ENCODE data around the gene MDM1. TPM values are rescaled to one million over a fixed set of nuclear protein-coding genes. Genes with fewer than 3 reads are reported as not detected.

Gene MDM1
- polyA plus RNA-seq (ENCODE audit: insufficient read length): 13.1 TPM

DNA sequence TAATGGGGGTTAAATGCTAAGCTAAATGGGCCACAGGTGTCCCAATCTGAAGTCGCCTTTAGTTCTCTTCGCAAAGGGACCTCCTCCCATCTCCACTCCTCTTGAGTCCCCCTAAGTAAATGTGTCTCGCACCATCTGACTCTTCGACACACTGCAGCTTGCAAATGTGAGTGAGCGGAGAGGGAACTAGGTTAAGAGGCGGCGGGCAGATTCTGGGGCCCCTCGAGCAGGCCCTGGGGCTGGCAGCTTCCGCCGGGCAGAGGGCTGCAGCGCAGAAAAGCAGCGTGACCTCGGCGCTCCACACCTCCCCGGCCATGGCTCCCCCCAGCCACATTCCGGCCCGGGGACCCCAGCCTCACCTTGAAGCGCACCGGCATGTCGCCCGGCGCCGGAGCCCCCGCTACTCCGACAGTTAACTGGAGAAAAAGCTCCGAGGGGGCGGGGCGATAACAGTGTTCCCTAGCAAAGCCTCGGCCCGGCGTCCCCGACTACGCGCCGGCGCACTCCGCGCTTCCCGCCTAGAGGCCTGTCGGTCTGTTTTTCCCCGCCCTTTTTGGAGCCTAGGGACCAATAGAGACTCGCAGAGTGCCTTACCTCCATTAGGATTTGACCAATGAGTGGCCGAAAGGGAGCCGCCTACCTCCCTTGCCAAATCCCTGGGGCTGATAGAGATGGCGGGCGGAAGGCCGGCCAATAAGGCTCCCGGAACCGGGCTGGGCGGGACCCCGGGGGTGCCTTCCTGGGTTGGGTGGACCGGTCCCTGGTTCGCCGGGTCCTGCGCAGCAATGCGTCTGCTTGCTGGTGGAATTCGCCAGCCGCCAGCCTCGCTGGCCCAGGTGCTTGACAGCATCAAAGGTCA lies at the start of gene MDM1:
Gene MDM1, minus strand, starts transcription at position 494 of the 859 bp plus-strand sequence. Its CDS starts 117 bp downstream, at position 377.
- peak; percentile 99 for DNase-seq

DNA sequence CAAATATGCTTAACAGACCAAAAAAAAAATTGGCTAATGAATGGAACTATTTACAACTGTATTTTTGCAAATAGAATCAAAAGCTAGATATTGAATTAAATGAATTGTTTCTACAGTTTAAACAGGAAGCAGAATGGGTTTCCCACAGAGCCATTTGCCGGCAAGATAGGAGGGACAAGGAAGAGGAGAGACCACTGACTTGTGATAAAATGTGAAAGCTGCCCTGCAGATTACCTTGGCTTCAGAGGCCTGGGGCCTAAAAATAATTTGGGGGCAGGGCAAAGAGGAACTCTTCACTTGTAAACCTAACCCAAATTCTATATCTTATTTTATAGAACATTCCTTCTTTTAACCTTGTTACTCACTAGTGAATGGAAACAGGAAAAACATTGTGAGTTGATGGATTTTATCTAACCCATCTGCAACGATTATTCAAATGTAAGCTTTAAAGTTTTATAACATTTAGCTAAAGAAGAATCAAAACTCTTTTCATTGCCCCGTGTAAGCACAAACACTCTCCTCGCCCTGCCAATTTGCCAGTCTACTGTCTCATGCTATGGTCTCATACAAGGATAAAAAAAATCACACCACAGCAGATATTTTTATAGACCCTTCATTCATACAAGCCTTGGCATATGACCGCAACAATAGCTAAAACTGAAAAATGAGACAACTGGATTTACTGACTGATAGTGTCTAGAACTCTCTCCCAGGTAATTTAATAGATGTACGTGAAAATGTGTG lies 49.5 kb upstream of the MDM1 start:
- DNase-seq: no peak

DNA sequence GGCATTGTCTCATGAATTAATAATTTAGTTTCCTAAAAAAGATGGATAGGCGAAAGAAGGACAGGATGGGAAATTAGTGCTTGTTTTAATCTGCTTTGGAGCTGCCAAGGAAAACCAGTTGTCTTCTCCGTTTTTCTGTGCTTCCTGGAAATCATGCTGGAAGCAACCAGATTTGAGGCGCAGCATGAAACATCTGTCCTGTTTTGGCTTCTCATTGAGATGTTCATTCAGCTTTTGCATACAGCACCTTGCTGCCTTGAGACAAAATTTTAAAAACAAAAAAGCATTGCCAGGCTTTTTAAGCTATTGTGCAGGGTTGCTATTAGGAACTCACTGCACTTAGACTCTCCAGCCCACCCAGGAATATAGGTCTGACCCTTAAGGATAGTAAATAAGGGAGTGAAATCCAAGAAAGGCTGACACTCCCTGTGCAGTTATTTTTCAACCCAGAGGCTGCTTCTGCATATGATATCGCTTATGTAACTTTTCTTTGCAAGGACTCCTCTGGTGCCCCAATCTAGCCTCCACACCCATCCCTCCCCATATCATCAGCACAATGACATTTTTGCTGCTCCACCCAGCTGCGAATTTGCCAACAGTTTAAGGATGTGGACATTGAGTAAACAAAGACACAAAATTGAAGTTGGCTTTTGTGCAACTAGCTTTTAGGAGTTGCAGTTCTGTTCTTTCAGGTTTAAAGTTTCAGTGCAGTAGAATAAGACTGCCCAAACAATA lies 46.9 kb upstream of the MDM1 start:
- DNase-seq: peak; percentile 55

DNA sequence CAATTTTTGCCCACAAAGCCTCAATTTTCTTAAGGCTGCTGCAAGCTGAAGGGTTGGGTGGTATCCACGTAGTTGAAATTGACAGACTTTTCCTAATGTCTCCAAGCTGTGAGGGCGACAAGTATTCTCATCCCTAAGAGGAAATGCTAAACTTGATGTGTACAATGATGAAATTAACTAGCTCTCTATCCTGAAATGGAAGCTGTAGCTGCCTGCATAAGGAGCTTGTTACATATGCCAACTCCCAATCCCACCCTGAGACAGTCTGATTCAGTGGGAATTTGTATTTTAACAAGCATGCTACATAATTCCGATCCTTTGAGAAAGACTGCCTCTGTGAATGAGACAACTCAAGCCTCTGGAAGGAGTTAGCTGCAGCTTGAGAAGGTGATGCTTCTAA lies 45.7 kb upstream of the MDM1 start:
- no peak for DNase-seq

GRCh38 chr12:68376901-68377300 lies 44.7 kb upstream of the MDM1 start:
- no peak for DNase-seq

- DNase-seq: no peak
Measured at GRCh38 chr12:68375756-68376695, 43.9 kb upstream of the MDM1 start.

DNA sequence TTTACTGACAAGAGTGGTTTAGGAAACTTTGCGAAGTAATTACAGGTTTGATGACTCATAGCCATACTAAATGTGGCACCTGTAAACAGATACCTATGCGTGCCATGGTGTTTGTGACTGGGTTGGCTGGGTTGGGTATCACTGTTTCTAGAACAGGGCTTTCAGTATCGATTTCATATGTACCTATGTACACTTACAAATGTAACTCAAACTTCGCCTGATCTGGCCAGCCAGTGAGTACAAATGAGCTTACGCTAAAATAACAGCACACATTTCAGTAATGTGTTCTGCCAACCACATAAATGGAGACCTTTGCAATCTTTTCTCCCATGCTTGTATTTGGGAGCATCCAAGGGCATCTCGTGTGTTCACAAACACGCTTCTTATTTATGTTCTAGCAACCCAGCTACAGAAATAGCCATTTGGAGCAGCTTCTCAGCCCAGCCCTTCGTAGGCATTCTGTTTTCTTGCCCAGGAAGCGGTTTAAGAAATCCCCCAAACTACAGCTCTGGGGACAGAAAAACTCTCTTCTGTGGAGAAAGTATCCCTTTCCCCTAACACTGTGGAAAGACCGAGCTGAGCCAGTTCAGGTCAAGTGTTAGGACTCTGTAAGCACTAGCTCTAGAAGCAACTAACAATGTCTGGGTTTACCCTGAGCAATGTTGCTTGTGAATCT lies 42.3 kb upstream of the MDM1 start:
- no peak for DNase-seq

GRCh38 chr12:68370667-68371066 lies 38.5 kb upstream of the MDM1 start:
- no peak for DNase-seq

- no peak for DNase-seq
Measured at GRCh38 chr12:68370006-68370590, 37.9 kb upstream of the MDM1 start.

DNA sequence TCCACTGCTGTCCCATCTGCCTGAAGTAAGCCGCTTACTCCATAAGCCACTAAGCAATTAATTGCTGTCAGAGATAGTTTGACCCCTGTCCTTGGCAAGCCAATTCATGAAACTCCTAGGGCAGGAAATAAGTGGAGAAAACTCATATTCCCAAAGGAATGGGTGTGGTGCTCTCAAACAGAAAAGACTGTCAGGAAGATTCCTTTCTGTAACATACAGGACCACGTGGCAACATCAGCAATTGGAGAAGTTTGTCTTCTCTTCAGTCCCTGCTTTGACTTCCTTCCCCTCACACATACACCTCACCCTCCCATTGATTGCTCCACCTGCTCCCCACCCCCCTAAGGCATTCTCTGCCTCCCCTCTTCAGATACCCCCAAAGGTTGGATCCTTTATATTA lies 36.2 kb upstream of the MDM1 start:
- no peak for DNase-seq

DNA sequence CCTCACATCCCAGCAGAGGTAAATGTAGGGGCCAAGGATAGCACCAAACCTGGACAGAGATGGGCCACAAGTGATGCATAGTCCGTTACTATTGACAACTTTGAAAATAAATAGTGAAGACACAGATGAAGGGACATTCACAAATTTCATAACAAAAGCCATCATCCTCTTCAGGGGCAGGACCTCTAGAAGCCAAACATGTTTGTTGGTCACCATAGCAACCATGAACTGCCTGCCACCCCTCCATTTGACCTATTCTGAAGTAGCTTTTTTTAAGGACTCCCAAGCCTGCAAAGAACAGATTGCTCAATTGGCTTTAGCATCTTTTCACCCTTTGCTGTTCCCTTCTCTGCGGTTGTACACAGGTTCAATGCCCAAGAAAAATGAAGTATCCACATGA lies 35.7 kb upstream of the MDM1 start:
- DNase-seq: no peak

GRCh38 chr12:68367116-68367515 lies 35.0 kb upstream of the MDM1 start:
- DNase-seq: no peak

DNA sequence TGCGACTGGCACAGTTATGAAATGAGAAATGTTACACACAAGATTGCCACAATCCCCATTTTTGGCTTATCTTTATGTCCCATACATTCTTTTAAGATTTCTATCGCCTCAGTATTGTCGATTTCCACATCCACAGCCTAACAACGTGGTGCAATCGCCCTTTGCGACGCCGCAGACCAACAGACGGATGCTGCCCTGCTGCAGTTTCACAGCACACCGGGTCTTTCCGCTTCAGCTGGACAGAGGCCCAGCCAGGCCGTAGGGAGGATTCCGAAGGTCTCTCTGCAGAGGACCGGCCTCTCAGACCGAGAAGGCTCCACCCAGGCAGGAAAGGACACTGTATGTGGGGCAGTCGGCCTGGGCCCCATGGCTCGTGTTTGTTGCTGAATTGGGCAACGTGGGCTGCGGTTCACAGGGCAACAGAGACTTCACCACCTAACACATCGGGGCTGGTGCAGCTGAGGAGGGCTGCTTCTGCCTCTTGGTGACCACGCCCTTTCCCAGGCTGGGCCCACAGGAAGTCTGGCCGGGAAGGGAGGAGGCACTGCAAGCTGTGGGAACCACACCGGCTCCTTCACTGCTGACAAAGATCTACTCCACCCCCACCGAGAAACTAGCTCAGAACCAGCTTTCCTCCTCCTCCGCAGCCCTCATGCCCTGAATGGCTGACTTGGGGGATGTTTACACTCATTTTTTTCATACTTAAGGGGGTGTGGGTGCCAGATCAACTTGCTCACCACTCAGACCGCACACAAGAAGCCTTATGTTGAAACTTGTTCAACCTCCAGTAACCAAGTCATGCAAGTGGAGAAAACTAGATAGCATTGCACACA lies 32.9 kb upstream of the MDM1 start:
- DNase-seq: peak; percentile 78

GRCh38 chr12:68364328-68364727 lies 32.2 kb upstream of the MDM1 start:
- no peak for DNase-seq

- DNase-seq: no peak
Measured at GRCh38 chr12:68361953-68362352, 29.8 kb upstream of the MDM1 start.

- DNase-seq: no peak
Measured at GRCh38 chr12:68359674-68360073, 27.5 kb upstream of the MDM1 start.

DNA sequence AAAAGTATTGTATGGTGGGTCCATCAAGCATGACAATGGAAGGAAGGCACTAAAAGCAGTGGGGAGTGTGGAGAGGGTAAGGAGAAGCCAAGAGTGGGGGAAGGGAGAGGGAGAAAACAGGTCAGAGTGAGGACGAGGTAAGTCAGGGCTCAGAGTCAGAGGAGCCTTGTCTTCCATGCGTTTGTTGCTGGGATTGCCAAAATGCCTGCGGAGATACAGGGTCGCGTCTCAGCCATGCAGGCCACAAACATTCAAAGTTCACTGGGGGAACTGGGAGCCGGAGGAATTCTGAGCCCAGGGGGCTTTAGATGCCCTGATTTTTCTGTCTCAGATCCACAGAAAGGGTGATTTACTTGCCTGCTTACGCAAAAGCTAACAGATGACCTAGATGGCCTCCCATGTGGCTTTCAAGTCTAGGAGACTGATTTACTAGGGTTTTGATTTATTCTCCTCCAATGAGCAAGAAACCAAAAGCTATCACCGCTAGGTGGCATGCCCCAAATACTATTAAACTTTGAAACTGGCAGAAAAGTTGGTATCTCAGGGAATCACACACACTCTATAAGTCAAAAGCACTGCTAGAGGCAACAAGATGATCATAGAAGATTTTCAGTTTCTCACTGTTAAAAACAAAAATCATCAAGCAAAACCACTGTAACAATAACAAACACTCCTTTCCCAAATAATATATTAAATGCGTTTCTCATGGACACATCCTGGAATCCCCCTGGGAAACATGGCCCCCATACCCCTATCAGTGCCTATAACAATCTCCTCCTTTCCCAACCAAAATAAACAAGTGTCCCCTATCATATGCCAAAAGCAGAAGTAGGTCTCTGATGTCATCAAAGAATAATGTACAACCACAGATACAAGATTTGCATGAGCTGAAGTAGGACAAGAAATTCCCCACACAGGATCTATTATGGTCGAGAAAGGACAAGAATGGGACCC lies 26.6 kb upstream of the MDM1 start:
- DNase-seq: peak; percentile 61

DNA sequence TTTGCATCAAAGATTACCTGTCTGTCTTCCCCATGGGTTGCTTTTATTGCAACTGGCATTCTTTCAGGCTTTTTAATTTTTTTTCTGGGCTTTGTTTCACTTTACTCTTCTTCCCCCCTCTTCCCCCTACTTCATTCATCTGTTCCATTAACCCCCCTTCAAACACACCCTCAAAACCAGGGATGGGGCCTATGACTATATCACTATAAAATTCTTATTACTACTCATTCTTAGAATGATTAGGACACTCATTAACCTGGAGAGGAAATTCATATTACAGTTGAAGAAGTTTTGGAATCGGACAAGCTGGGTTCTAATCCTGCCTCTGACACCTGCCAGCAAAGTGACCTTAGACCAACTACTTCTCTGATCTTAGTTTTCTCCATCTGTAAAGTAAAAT lies 24.8 kb upstream of the MDM1 start:
- DNase-seq: no peak
